Cerebellar cortex (tissue), 1 donor: ENCODE data around the gene TRAPPC10.

Experiments
- DNase-seq: peaks from one replicate; pipeline ENCODE4 v3.0.0-alpha.2; 2015; ENCODE audit warnings: low spot score

TRAPPC10 gene

GRCh38 chr21:44003307-44003966, 8.7 kb upstream of the TRAPPC10 start:
- DNase-seq = no peak

- no peak for DNase-seq
Observed at GRCh38 chr21:44005071-44005470, 7.0 kb upstream of the TRAPPC10 start.

- no peak for DNase-seq
Observed at GRCh38 chr21:44005593-44005992, 6.5 kb upstream of the TRAPPC10 start.

- no peak for DNase-seq
Observed at GRCh38 chr21:44006017-44006619, 6.0 kb upstream of the TRAPPC10 start.

GRCh38 chr21:44006656-44007055, 5.5 kb upstream of the TRAPPC10 start:
- DNase-seq = no peak

- no peak for DNase-seq
Observed at GRCh38 chr21:44010429-44010828, 1.7 kb upstream of the TRAPPC10 start.

- no peak for DNase-seq
Observed at GRCh38 chr21:44011123-44011522, 986 bp upstream of the TRAPPC10 start.

GRCh38 chr21:44012474-44013379, 618 bp downstream of the TRAPPC10 start:
- peak; percentile 12 for DNase-seq

GRCh38 chr21:44013380-44014088, 1.4 kb downstream of the TRAPPC10 start:
- DNase-seq = peak; percentile 15

GRCh38 chr21:44017601-44018000, 5.5 kb downstream of the TRAPPC10 start:
- DNase-seq = no peak

GRCh38 chr21:44018127-44018526, 6.0 kb downstream of the TRAPPC10 start:
- DNase-seq = no peak

- no peak for DNase-seq
Observed at GRCh38 chr21:44018813-44019567, 6.9 kb downstream of the TRAPPC10 start.

- DNase-seq = no peak
Observed at GRCh38 chr21:44019568-44019958, 7.5 kb downstream of the TRAPPC10 start.

- DNase-seq = peak; percentile 42
Observed at GRCh38 chr21:44020551-44020950, 8.4 kb downstream of the TRAPPC10 start.

- no peak for DNase-seq
Observed at GRCh38 chr21:44021064-44021463, 9.0 kb downstream of the TRAPPC10 start.

GRCh38 chr21:44024257-44024656, 12.1 kb downstream of the TRAPPC10 start:
- no peak for DNase-seq

- DNase-seq = no peak
Observed at GRCh38 chr21:44024887-44025353, 12.8 kb downstream of the TRAPPC10 start.

GRCh38 chr21:44027607-44028286, 15.6 kb downstream of the TRAPPC10 start:
- no peak for DNase-seq

- no peak for DNase-seq
Observed at GRCh38 chr21:44028287-44028659, 16.2 kb downstream of the TRAPPC10 start.

GRCh38 chr21:44029460-44030087, 17.5 kb downstream of the TRAPPC10 start:
- no peak for DNase-seq
